NOMO-1 treated with dmso at 0.1 percent for 144 hours (cell line): ENCODE measurements around the gene DSG4.
"Not testable (repeated sequence)": the region's sequence is repeated elsewhere in the genome, so short reads cannot be mapped to it uniquely, and the experiment has no call there.

Experiments
- DNase-seq: peaks from one replicate; lab custom pipeline; 2025; ENCODE audit not compliant: unreplicated experiment; lab: John Stamatoyannopoulos, UW

The DSG4 gene

GRCh38 chr18:31376477-31376876, at the start of gene DSG4:
Gene DSG4, plus strand, starts transcription at chr18:31376777. Its CDS starts 135 bp downstream, at chr18:31376912.
- DNase-seq, result no peak

- no peak for DNase-seq
These were observed 46.7 kb upstream of the DSG4 start for GRCh38 chr18:31329787-31330438.

GRCh38 chr18:31343454-31343853, 33.1 kb upstream of the DSG4 start:
- DNase-seq, result no peak

- DNase-seq, result not testable (repeated sequence)
These were observed 23.2 kb upstream of the DSG4 start for GRCh38 chr18:31353336-31353735.

- DNase-seq, result no peak
These were observed 21.6 kb upstream of the DSG4 start for GRCh38 chr18:31354990-31355389.

GRCh38 chr18:31356025-31356424, 20.6 kb upstream of the DSG4 start:
- DNase-seq, result no peak

- DNase-seq, result no peak
These were observed 12.4 kb upstream of the DSG4 start for GRCh38 chr18:31364190-31364589.

GRCh38 chr18:31369478-31369877, 7.1 kb upstream of the DSG4 start:
- no peak for DNase-seq

- no peak for DNase-seq
These were observed 4.6 kb upstream of the DSG4 start for GRCh38 chr18:31371989-31372388.

- no peak for DNase-seq
These were observed 2.9 kb upstream of the DSG4 start for GRCh38 chr18:31373641-31374040.

- no peak for DNase-seq
These were observed 4.3 kb downstream of the DSG4 start for GRCh38 chr18:31380912-31381311.

- DNase-seq, result no peak
These were observed 5.5 kb downstream of the DSG4 start for GRCh38 chr18:31382107-31382506.

- peak; percentile 24 for DNase-seq
These were observed 10.2 kb downstream of the DSG4 start for GRCh38 chr18:31386741-31387140.

- no peak for DNase-seq
These were observed 16.7 kb downstream of the DSG4 start for GRCh38 chr18:31393286-31393685.

GRCh38 chr18:31396796-31397612, 20.4 kb downstream of the DSG4 start:
- DNase-seq, result no peak

- DNase-seq, result no peak
These were observed 21.6 kb downstream of the DSG4 start for GRCh38 chr18:31398191-31398590.

- no peak for DNase-seq
These were observed 22.9 kb downstream of the DSG4 start for GRCh38 chr18:31399306-31400032.

- no peak for DNase-seq
These were observed 24.8 kb downstream of the DSG4 start for GRCh38 chr18:31401156-31402025.

GRCh38 chr18:31402026-31402373, 25.4 kb downstream of the DSG4 start:
- no peak for DNase-seq

GRCh38 chr18:31403409-31403808, 26.8 kb downstream of the DSG4 start:
- no peak for DNase-seq

GRCh38 chr18:31407649-31408048, 31.1 kb downstream of the DSG4 start:
- no peak for DNase-seq
